GM21423 (cell line): ENCODE measurements around the gene PIK3R5.

ENCODE experiments used
- ATAC-seq: cut with Tn5 transposase; IDR thresholded peaks from one replicate; pipeline ENCODE4 v1.9.1; 2021; ENCODE audit warnings: mild to moderate bottlenecking, moderate library complexity; ENCODE audit not compliant: unreplicated experiment

The PIK3R5 gene

GRCh38 chr17:8881606-8882005 lies 83.9 kb downstream of the PIK3R5 start:
- no peak for ATAC-seq

GRCh38 chr17:8880466-8880865 lies 85.0 kb downstream of the PIK3R5 start:
- ATAC-seq = no peak

- ATAC-seq = no peak
Observed at GRCh38 chr17:8879410-8879809, 86.1 kb downstream of the PIK3R5 start.

GRCh38 chr17:8877984-8878383 lies 87.5 kb downstream of the PIK3R5 start:
- ATAC-seq = no peak

- no peak for ATAC-seq
Observed at GRCh38 chr17:8875957-8876356, 89.5 kb downstream of the PIK3R5 start.

GRCh38 chr17:8875436-8875835 lies 90.1 kb downstream of the PIK3R5 start:
- no peak for ATAC-seq

GRCh38 chr17:8873801-8874715 lies 91.4 kb downstream of the PIK3R5 start:
- ATAC-seq = no peak

GRCh38 chr17:8872705-8873435 lies 92.6 kb downstream of the PIK3R5 start:
- ATAC-seq = no peak

- ATAC-seq = no peak
Observed at GRCh38 chr17:8872036-8872704, 93.3 kb downstream of the PIK3R5 start.

GRCh38 chr17:8871081-8871581 lies 94.4 kb downstream of the PIK3R5 start:
- no peak for ATAC-seq

- no peak for ATAC-seq
Observed at GRCh38 chr17:8870406-8871040, 95.0 kb downstream of the PIK3R5 start.

GRCh38 chr17:8869114-8869815 lies 96.2 kb downstream of the PIK3R5 start:
- no peak for ATAC-seq

GRCh38 chr17:8868529-8868951 lies 97.0 kb downstream of the PIK3R5 start:
- ATAC-seq = peak; percentile 42

GRCh38 chr17:8868092-8868491 lies 97.4 kb downstream of the PIK3R5 start:
- ATAC-seq = no peak

GRCh38 chr17:8867361-8867981 lies 98.0 kb downstream of the PIK3R5 start, which contains the start of gene PIK3R6:
PIK3R6 (minus strand) TSS chr17:8867674; CDS start chr17:8849794, 17,880 bp downstream.
- no peak for ATAC-seq

- no peak for ATAC-seq
Observed at GRCh38 chr17:8865811-8866210, 99.7 kb downstream of the PIK3R5 start.

GRCh38 chr17:8865385-8865784 lies 100.1 kb downstream of the PIK3R5 start:
- ATAC-seq = no peak

- ATAC-seq = no peak
Observed at GRCh38 chr17:8862213-8863056, 103.1 kb downstream of the PIK3R5 start.
